ENCODE measurements around the gene KRTAP10-2. TPM values are rescaled to one million over a fixed set of nuclear protein-coding genes. Genes with fewer than 3 reads are reported as not detected.

The KRTAP10-2 gene
- total RNA-seq, 8 experiments from 2014 or later = 0.17 to 1.1 (median 0.47) TPM; not detected in 4

- Histone ChIP-seq H3K4me3 (no peak overlapping the region), H3K27ac (no peak overlapping the region), H3K4me1 (replicated peaks in 1 of 2) (peaks cover 0 to 8% of the 10 kb centered on the region in 2 donors)
- ATAC-seq (replicated peaks in 6 of 8) = no peak
- 36 to 100% (median 86%) methylated on average over 1 to 16 of the region's 33 CpGs; no CpG with 5 or more reads in 4 of the 10 experiments for WGBS, 10 experiments
- in situ Hi-C loops (cut with MboI; ENCODE audit: low pct_unique_long_range_greater_than_20kb in 2 of 9, low sequenced_read_pairs in 9 of 9, unreplicated experiment in 9 of 9) = no loop called here
These were observed 13.1 kb downstream of the KRTAP10-2 start for GRCh38 chr21:44537930-44538911.

- 0 to 70% (median 41%) methylated on average over 1 to 7 of the region's 7 CpGs; no CpG with 5 or more reads in 2 of the 10 experiments for WGBS, 10 experiments
- H3K4me3 ChIP-seq = no peak overlapping the region
- no peak overlapping the region for H3K27ac ChIP-seq
- in situ Hi-C loops (cut with MboI; ENCODE audit: low pct_unique_long_range_greater_than_20kb in 2 of 9, low sequenced_read_pairs in 9 of 9, unreplicated experiment in 9 of 9) = no loop called here
- H3K4me1 ChIP-seq (replicated peaks in 1 of 2) = peaks cover 0 to 8% of the 10 kb centered on the region in 2 donors
- peak in 4 of 8 experiments; percentile 12 to 53 (median 35) for ATAC-seq (replicated peaks in 6 of 8)
These were observed 15.3 kb downstream of the KRTAP10-2 start for GRCh38 chr21:44535963-44536362.

- 88 to 100% (median 100%) methylated on average over 1 to 6 of the region's 6 CpGs; no CpG with 5 or more reads in 1 of the 10 experiments for WGBS, 10 experiments
These were observed 16.6 kb downstream of the KRTAP10-2 start for GRCh38 chr21:44534688-44535087.

GRCh38 chr21:44533891-44534627, 17.2 kb downstream of the KRTAP10-2 start:
- Histone ChIP-seq H3K27ac (no peak overlapping the region), H3K4me1 (replicated peaks in 1 of 2) (peaks cover 0 to 4% of the 10 kb centered on the region in 2 donors), H3K4me3 (no peak overlapping the region)
- ATAC-seq (replicated peaks in 6 of 8) = peak in 4 of 8 experiments; percentile 4 to 51 (median 26)
- no CpG with 5 or more reads among the region's 21 CpGs for WGBS, 10 experiments
- in situ Hi-C loops (cut with MboI; ENCODE audit: low pct_unique_long_range_greater_than_20kb in 2 of 9, low sequenced_read_pairs in 9 of 9, unreplicated experiment in 9 of 9) = no loop called here

More at GRCh38 chr21:44534688-44535087, 16.6 kb downstream of the KRTAP10-2 start:
- Histone ChIP-seq H3K4me1 (replicated peaks in 1 of 2) (peaks cover 0 to 4% of the 10 kb centered on the region in 2 donors), H3K4me3 (no peak overlapping the region), H3K27ac (no peak overlapping the region)
- ATAC-seq (replicated peaks in 6 of 8) = no peak
- in situ Hi-C loops (cut with MboI; ENCODE audit: low pct_unique_long_range_greater_than_20kb in 2 of 9, low sequenced_read_pairs in 9 of 9, unreplicated experiment in 9 of 9) = no loop called here

- Histone ChIP-seq H3K4me1 (replicated peaks in 1 of 2) (peaks cover 0 to 4% of the 10 kb centered on the region in 2 donors), H3K4me3 (no peak overlapping the region), H3K27ac (no peak overlapping the region)
- ATAC-seq (replicated peaks in 6 of 8) = peak in 4 of 8 experiments; percentile 11 to 13 (median 12)
- WGBS, 10 experiments = 47 to 100% (median 84%) methylated on average over 1 to 3 of the region's 37 CpGs; no CpG with 5 or more reads in 7 of the 10 experiments
- in situ Hi-C loops (cut with MboI; ENCODE audit: low pct_unique_long_range_greater_than_20kb in 2 of 9, low sequenced_read_pairs in 9 of 9, unreplicated experiment in 9 of 9) = no loop called here
These were observed 18.0 kb downstream of the KRTAP10-2 start for GRCh38 chr21:44533121-44533890.

GRCh38 chr21:44532712-44533111, 18.6 kb downstream of the KRTAP10-2 start:
- no peak overlapping the region for H3K27ac ChIP-seq
- in situ Hi-C loops (cut with MboI; ENCODE audit: low pct_unique_long_range_greater_than_20kb in 2 of 9, low sequenced_read_pairs in 9 of 9, unreplicated experiment in 9 of 9) = no loop called here
- WGBS, 10 experiments = 50 to 100% (median 85%) methylated on average over 1 to 15 of the region's 16 CpGs; no CpG with 5 or more reads in 3 of the 10 experiments
- H3K4me1 ChIP-seq (replicated peaks in 1 of 2) = peaks cover 0 to 4% of the 10 kb centered on the region in 2 donors
- no peak for ATAC-seq (replicated peaks in 6 of 8)
- no peak overlapping the region for H3K4me3 ChIP-seq

- peak in 4 of 8 experiments; percentile 14 to 36 (median 16) for ATAC-seq (replicated peaks in 6 of 8)
- Histone ChIP-seq H3K4me1 (replicated peaks in 1 of 2) (peaks cover 0 to 4% of the 10 kb centered on the region in 2 donors), H3K27ac (no peak overlapping the region), H3K4me3 (no peak overlapping the region)
- in situ Hi-C loops (cut with MboI; ENCODE audit: low pct_unique_long_range_greater_than_20kb in 2 of 9, low sequenced_read_pairs in 9 of 9, unreplicated experiment in 9 of 9) = no loop called here
- 32 to 94% (median 60%) methylated on average over 1 to 14 of the region's 30 CpGs; no CpG with 5 or more reads in 1 of the 10 experiments for WGBS, 10 experiments
These were observed 19.4 kb downstream of the KRTAP10-2 start for GRCh38 chr21:44531606-44532564.

GRCh38 chr21:44530903-44531605, 20.3 kb downstream of the KRTAP10-2 start:
- peaks cover 0 to 3% of the 10 kb centered on the region in 2 donors for H3K4me1 ChIP-seq (replicated peaks in 1 of 2)
- in situ Hi-C loops (cut with MboI; ENCODE audit: low pct_unique_long_range_greater_than_20kb in 2 of 9, low sequenced_read_pairs in 9 of 9, unreplicated experiment in 9 of 9) = no loop called here
- H3K27ac ChIP-seq = no peak overlapping the region
- 52 to 90% (median 66%) methylated on average over 2 to 17 of the region's 23 CpGs; no CpG with 5 or more reads in 4 of the 10 experiments for WGBS, 10 experiments
- H3K4me3 ChIP-seq = no peak overlapping the region
- ATAC-seq (replicated peaks in 6 of 8) = no peak

- H3K4me1 ChIP-seq (replicated peaks in 1 of 2) = no peaks in the 10 kb centered on the region
- no peak for ATAC-seq (replicated peaks in 6 of 8)
- H3K4me3 ChIP-seq = no peak overlapping the region
- in situ Hi-C loops (cut with MboI; ENCODE audit: low pct_unique_long_range_greater_than_20kb in 2 of 9, low sequenced_read_pairs in 9 of 9, unreplicated experiment in 9 of 9) = no loop called here
- no peak overlapping the region for H3K27ac ChIP-seq
- 0 to 100% (median 81%) methylated on average over 1 to 4 of the region's 7 CpGs for WGBS, 10 experiments
These were observed 20.9 kb downstream of the KRTAP10-2 start for GRCh38 chr21:44530221-44530902.

GRCh38 chr21:44529503-44530125, 21.7 kb downstream of the KRTAP10-2 start:
- in situ Hi-C loops (cut with MboI; ENCODE audit: low pct_unique_long_range_greater_than_20kb in 2 of 9, low sequenced_read_pairs in 9 of 9, unreplicated experiment in 9 of 9) = no loop called here
- no peak overlapping the region for H3K27ac ChIP-seq
- 10 to 94% (median 82%) methylated on average over 1 to 6 of the region's 23 CpGs; no CpG with 5 or more reads in 6 of the 10 experiments for WGBS, 10 experiments
- no peak overlapping the region for H3K4me3 ChIP-seq
- H3K4me1 ChIP-seq (replicated peaks in 1 of 2) = no peaks in the 10 kb centered on the region
- ATAC-seq (replicated peaks in 6 of 8) = no peak

All from motor neuron (in vitro differentiated cells).